Muscle layer of duodenum (tissue), 2 donors: ENCODE measurements around the gene ETDC.
"Not testable (repeated sequence)": the region's sequence is repeated elsewhere in the genome, so short reads cannot be mapped to it uniquely, and the experiment has no call there.

Experiments
- H3K27ac ChIP-seq: one replicate; pipeline ENCODE4 v1.7.0; 2013; ENCODE audit warnings: mild to moderate bottlenecking, low read length
- H3K27me3 ChIP-seq: one replicate; pipeline ENCODE4 v1.7.0; 2013; ENCODE audit warnings: low read depth, mild to moderate bottlenecking, control low read depth, low read length
- H3K36me3 ChIP-seq, 2 donors: one replicate each; pipeline ENCODE4 v1.7.0; 2013; ENCODE audit warnings: low read length in 2 of 2, control low read depth in 1 of 2, mild to moderate bottlenecking in 1 of 2; ENCODE audit not compliant: insufficient read depth in 2 of 2, control insufficient read depth in 1 of 2
- H3K4me1 ChIP-seq, 2 donors: one replicate each; pipeline ENCODE4 v1.7.0; 2013; ENCODE audit warnings: low read length in 2 of 2, mild to moderate bottlenecking in 2 of 2, control low read depth in 1 of 2, moderate library complexity in 1 of 2; ENCODE audit not compliant: insufficient read depth in 2 of 2, control insufficient read depth in 1 of 2
- H3K4me3 ChIP-seq, 2 donors: one replicate each; pipeline ENCODE4 v1.7.0; 2013; ENCODE audit warnings: low read length in 2 of 2, low read depth in 1 of 2, mild to moderate bottlenecking in 1 of 2
- H3K9me3 ChIP-seq, 2 donors: one replicate each; pipeline ENCODE4 v1.7.0; 2013; ENCODE audit warnings: low read length in 2 of 2, control low read depth in 1 of 2, mild to moderate bottlenecking in 1 of 2; ENCODE audit not compliant: control insufficient read depth in 1 of 2
- donor health status: healthy.

Gene ETDC

GRCh38 chrX:135309430-135309923 lies at the start of gene ETDC:
Gene ETDC, plus strand, starts transcription at chrX:135309480. Its CDS starts 0 bp downstream, at chrX:135309480.
- no peak within 1 kb of the TSS for H3K27ac ChIP-seq
- H3K9me3 ChIP-seq, result no peaks in the 10 kb centered on the region
- no peaks in the 10 kb centered on the region for H3K4me1 ChIP-seq
- H3K4me3 ChIP-seq, result no peak within 1 kb of the TSS
- no peaks in the 10 kb centered on the region for H3K36me3 ChIP-seq
- no peaks in the 10 kb centered on the region for H3K27me3 ChIP-seq

GRCh38 chrX:135260976-135261375 lies 48.3 kb upstream of the ETDC start:
- H3K27ac ChIP-seq, H3K27me3 ChIP-seq, H3K36me3 ChIP-seq, H3K9me3 ChIP-seq, H3K4me3 ChIP-seq, H3K4me1 ChIP-seq: not testable (repeated sequence)

GRCh38 chrX:135263376-135263775 lies 45.9 kb upstream of the ETDC start:
- not testable (repeated sequence) for H3K27ac ChIP-seq, H3K9me3 ChIP-seq, H3K4me3 ChIP-seq, H3K36me3 ChIP-seq, H3K27me3 ChIP-seq, H3K4me1 ChIP-seq

GRCh38 chrX:135264206-135264605 lies 45.1 kb upstream of the ETDC start:
- no peak overlapping the region for H3K4me3 ChIP-seq
- H3K9me3 ChIP-seq, result peaks cover 0 to 10% of the 10 kb centered on the region in 2 donors
- H3K27ac ChIP-seq, result no peak overlapping the region

GRCh38 chrX:135273162-135273561 lies 36.1 kb upstream of the ETDC start:
- no peaks in the 10 kb centered on the region for H3K36me3 ChIP-seq
- H3K9me3 ChIP-seq, result peaks cover 0 to 23% of the 10 kb centered on the region in 2 donors
- H3K4me1 ChIP-seq, result no peaks in the 10 kb centered on the region
- H3K4me3 ChIP-seq, result no peak overlapping the region
- no peaks in the 10 kb centered on the region for H3K27me3 ChIP-seq
- H3K27ac ChIP-seq, result no peak overlapping the region

More at GRCh38 chrX:135264206-135264605, 45.1 kb upstream of the ETDC start:
- Histone ChIP-seq H3K27me3 (no peaks in the 10 kb centered on the region), H3K4me1 (no peaks in the 10 kb centered on the region), H3K36me3 (no peaks in the 10 kb centered on the region)

GRCh38 chrX:135275973-135276372 lies 33.3 kb upstream of the ETDC start:
- Histone ChIP-seq H3K27me3 (no peaks in the 10 kb centered on the region), H3K9me3 (peaks cover 0 to 15% of the 10 kb centered on the region in 2 donors), H3K27ac (no peak overlapping the region), H3K4me3 (no peak overlapping the region), H3K4me1 (no peaks in the 10 kb centered on the region), H3K36me3 (no peaks in the 10 kb centered on the region)

GRCh38 chrX:135287266-135287823 lies 21.9 kb upstream of the ETDC start:
- no peaks in the 10 kb centered on the region for H3K4me1 ChIP-seq
- H3K4me3 ChIP-seq, result peak overlapping the region in 1 of 2 donors; percentile 40
- no peak overlapping the region for H3K27ac ChIP-seq
- peaks cover 31 to 59% of the 10 kb centered on the region in 2 donors for H3K9me3 ChIP-seq
- H3K36me3 ChIP-seq, result peaks cover 0 to 43% of the 10 kb centered on the region in 2 donors
- no peaks in the 10 kb centered on the region for H3K27me3 ChIP-seq

- no peaks in the 10 kb centered on the region for H3K27me3 ChIP-seq
- peak overlapping the region; percentile 50 to 56 for H3K4me3 ChIP-seq
- H3K4me1 ChIP-seq, result no peaks in the 10 kb centered on the region
- H3K27ac ChIP-seq, result no peak overlapping the region
- peaks cover 0 to 6% of the 10 kb centered on the region in 2 donors for H3K9me3 ChIP-seq
- H3K36me3 ChIP-seq, result peaks cover 0 to 11% of the 10 kb centered on the region in 2 donors
Observed at GRCh38 chrX:135295238-135295943, 13.9 kb upstream of the ETDC start.

- Histone ChIP-seq H3K4me1 (no peaks in the 10 kb centered on the region), H3K4me3 (peak overlapping the region; percentile 50 to 56), H3K27me3 (no peaks in the 10 kb centered on the region), H3K27ac (no peak overlapping the region), H3K9me3 (peaks cover 0 to 6% of the 10 kb centered on the region in 2 donors), H3K36me3 (peaks cover 0 to 6% of the 10 kb centered on the region in 2 donors)
Observed at GRCh38 chrX:135295944-135296305, 13.4 kb upstream of the ETDC start.

- Histone ChIP-seq H3K27me3 (no peaks in the 10 kb centered on the region), H3K9me3 (no peaks in the 10 kb centered on the region)
Observed at GRCh38 chrX:135302269-135302873, 6.9 kb upstream of the ETDC start.

GRCh38 chrX:135304741-135305140 lies 4.5 kb upstream of the ETDC start:
- Histone ChIP-seq H3K4me1 (no peaks in the 10 kb centered on the region), H3K27me3 (no peaks in the 10 kb centered on the region), H3K36me3 (no peaks in the 10 kb centered on the region)

More at GRCh38 chrX:135302269-135302873, 6.9 kb upstream of the ETDC start:
- Histone ChIP-seq H3K36me3 (no peaks in the 10 kb centered on the region), H3K4me3 (no peak overlapping the region), H3K27ac (no peak overlapping the region), H3K4me1 (no peaks in the 10 kb centered on the region)

More at GRCh38 chrX:135304741-135305140, 4.5 kb upstream of the ETDC start:
- Histone ChIP-seq H3K9me3 (no peaks in the 10 kb centered on the region), H3K4me3 (no peak overlapping the region), H3K27ac (no peak overlapping the region)
